GM23338 (cell line): ENCODE results near the gene MSMB. TPM values are rescaled to one million over a fixed set of nuclear protein-coding genes. Genes with fewer than 3 reads are reported as not detected.

Source experiments
- ATAC-seq: fragments of 200-7000 bp; cut with Tn5 transposase; 3 replicates; pipeline ENCODE4 v1.9.1; 2020
- DNase-seq: peaks from one replicate; pipeline ENCODE4 v3.0.0-alpha.2; 2015; ENCODE audit warnings: low spot score
- H2AFZ ChIP-seq: fragments of 200-600 bp; sonication (generic); 2 replicates; pipeline ENCODE4 v1.8.0; 2016; ENCODE audit warnings: antibody characterized with exemption, mild to moderate bottlenecking, moderate library complexity
- H3F3A ChIP-seq: fragments of 200-600 bp; sonication (generic); replicated peaks from 2 replicates; pipeline ENCODE4 v1.8.0; 2017; ENCODE audit warnings: antibody characterized with exemption, mixed run types, low read depth
- H3K27ac ChIP-seq: fragments of 200-600 bp; sonication (generic); 2 replicates; pipeline ENCODE4 v1.6.1; 2016; ENCODE audit warnings: low read depth
- H3K27me3 ChIP-seq: fragments of 200-600 bp; sonication (generic); 2 replicates; pipeline ENCODE4 v1.8.0; 2016; ENCODE audit warnings: mild to moderate bottlenecking, mixed run types, moderate library complexity; ENCODE audit not compliant: insufficient read depth
- H3K36me3 ChIP-seq: fragments of 200-600 bp; sonication (generic); 2 replicates; pipeline ENCODE4 v1.8.0; 2016; ENCODE audit warnings: mild to moderate bottlenecking; ENCODE audit not compliant: insufficient read depth
- H3K4me1 ChIP-seq: fragments of 200-600 bp; sonication (generic); 2 replicates; pipeline ENCODE4 v1.8.0; 2016; ENCODE audit warnings: mild to moderate bottlenecking, moderate library complexity; ENCODE audit not compliant: insufficient read depth
- H3K4me2 ChIP-seq: fragments of 200-600 bp; sonication (generic); 2 replicates; pipeline ENCODE4 v1.7.1; 2017; ENCODE audit warnings: mixed run types
- H3K4me3 ChIP-seq: fragments of 200-600 bp; sonication (generic); 2 replicates; pipeline ENCODE4 v1.6.1; 2016; ENCODE audit warnings: mixed run types
- H3K79me2 ChIP-seq: fragments of 200-600 bp; sonication (generic); replicated peaks from 2 replicates; pipeline ENCODE4 v1.8.0; 2017; ENCODE audit warnings: mild to moderate bottlenecking; ENCODE audit not compliant: insufficient read depth
- H3K9me2 ChIP-seq: fragments of 200-600 bp; sonication (generic); 2 replicates; pipeline ENCODE4 v1.8.0; 2017; ENCODE audit not compliant: insufficient read depth
- H4K20me1 ChIP-seq: fragments of 200-600 bp; sonication (generic); replicated peaks from 2 replicates; pipeline ENCODE4 v1.8.0; 2017; ENCODE audit warnings: mild to moderate bottlenecking; ENCODE audit not compliant: insufficient read depth
- H3K27ac Mint-ChIP-seq: 2 replicates; pipeline ENCODE4 v1.8.0; 2020; ENCODE audit warnings: inconsistent platforms, mild to moderate bottlenecking, moderate library complexity, mixed read lengths
- H3K27me3 Mint-ChIP-seq: 3 replicates; pipeline ENCODE4 v1.8.0; 2022; ENCODE audit warnings: low read depth, mild to moderate bottlenecking, moderate library complexity, mixed read lengths, inconsistent platforms; ENCODE audit not compliant: insufficient read depth, poor library complexity
- H3K36me3 Mint-ChIP-seq: 3 replicates; pipeline ENCODE4 v1.8.0; 2021; ENCODE audit warnings: low read depth, mild to moderate bottlenecking, inconsistent platforms, moderate library complexity, mixed read lengths
- H3K4me1 Mint-ChIP-seq: 3 replicates; pipeline ENCODE4 v1.8.0; 2020; ENCODE audit warnings: mild to moderate bottlenecking, inconsistent platforms, mixed read lengths
- H3K4me3 Mint-ChIP-seq: 3 replicates; pipeline ENCODE4 v1.8.0; 2021; ENCODE audit warnings: moderate library complexity, mild to moderate bottlenecking, inconsistent platforms, mixed read lengths
- H3K9me3 Mint-ChIP-seq: 3 replicates; pipeline ENCODE4 v1.8.0; 2020; ENCODE audit warnings: moderate library complexity, mild to moderate bottlenecking, inconsistent platforms, mixed read lengths
- CREB1 ChIP-seq: fragments of 250-450 bp; sonication (Bioruptor Pico); IDR thresholded peaks from 2 replicates; pipeline ENCODE4 v1.5.0; 2020; ENCODE audit warnings: low read depth, mild to moderate bottlenecking, moderate library complexity
- JUNB ChIP-seq: IDR thresholded peaks from one replicate; pipeline ENCODE4 v1.6.1; 2016; ENCODE audit warnings: antibody characterized with exemption; ENCODE audit not compliant: unreplicated experiment
- STAT1 ChIP-seq: IDR thresholded peaks from one replicate; pipeline ENCODE4 v1.6.1; 2016; ENCODE audit warnings: antibody characterized with exemption; ENCODE audit not compliant: unreplicated experiment
- ZNF114 ChIP-seq: fragments of 250-450 bp; sonication (Bioruptor Pico); IDR thresholded peaks from 2 replicates; pipeline ENCODE4 v1.5.0; 2020; ENCODE audit warnings: mild to moderate bottlenecking, moderate library complexity
- ZNF331 ChIP-seq: fragments of 250-450 bp; sonication (Bioruptor Pico); IDR thresholded peaks from 2 replicates; pipeline ENCODE4 v1.5.0; 2020; ENCODE audit warnings: low read depth, mild to moderate bottlenecking, moderate library complexity
- polyA plus RNA-seq: library from polyadenylated mRNA; unstranded; fragments of >200 nt; fragmentation: Nextera tagmentation; extraction: Ambion mirVana; gene quantifications from 2 replicates; pipeline ENCODE4 v1.2.1, GENCODE V29; 2016
- total RNA-seq: library from RNA; depleted of rRNA; stranded (reverse); fragments of >200 nt; shearing (Covaris generic); gene quantifications from 2 replicates; pipeline ENCODE4 v1.2.3, GENCODE V29; 2014
- TF ChIP-seq, protein P1 (sequence below): IDR thresholded peaks from one replicate; pipeline ENCODE4 v1.6.1; 2018; ENCODE audit warnings: antibody characterized with exemption; ENCODE audit not compliant: unreplicated experiment
- TF ChIP-seq, protein P2 (sequence below), 2 experiments: fragments of 200-600 bp in 1 of 2; sonication (generic) in 1 of 2; conservative IDR thresholded peaks; 2 replicates each; pipeline versions ENCODE4 v1.5.1 to v1.6.1; 2016 to 2017; ENCODE audit warnings: antibody characterized with exemption in 2 of 2, low read depth in 2 of 2, mild to moderate bottlenecking in 2 of 2, moderate library complexity in 1 of 2
- TF ChIP-seq, protein P3 (sequence below): IDR thresholded peaks from 2 replicates; pipeline ENCODE4 v1.6.1; 2016; ENCODE audit warnings: antibody characterized with exemption
- TF ChIP-seq, protein P4 (sequence below): fragments of 250-450 bp; sonication (Bioruptor Pico); IDR thresholded peaks from 2 replicates; pipeline ENCODE4 v1.5.0; 2020; ENCODE audit warnings: mild to moderate bottlenecking, moderate library complexity

MSMB gene
- total and polyA plus RNA-seq, 2 experiments from 2014 or later: not detected

DNA sequence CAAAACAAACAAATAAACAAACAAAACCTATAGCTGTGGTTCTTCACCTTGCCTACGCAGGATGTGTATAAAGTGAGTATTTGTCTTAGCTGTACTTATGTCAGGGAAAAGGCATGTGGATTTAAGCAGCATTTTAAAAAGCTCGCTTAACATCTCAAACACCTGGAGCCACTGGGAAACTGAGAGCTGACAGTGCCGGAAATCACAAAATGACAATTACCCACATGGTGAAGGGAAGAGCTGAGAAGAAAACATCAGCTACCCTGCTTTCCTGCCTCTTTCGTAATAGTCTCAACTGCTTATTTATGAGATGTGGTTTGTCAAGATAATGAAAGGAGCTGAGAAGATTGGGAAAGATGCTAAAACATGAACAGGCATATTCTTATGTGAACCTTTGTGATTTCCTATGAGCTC, 31.1 kb upstream of the MSMB start:
- Mint-ChIP-seq H3K4me1 (peaks cover 3% of the 10 kb centered on the region; the same call in 2 of the 3 replicates), H3K9me3 (0 out of 3 replicates have a peak, but pooled peaks cover 2% of the 10 kb centered on the region), H3K27me3 (no peaks in the 10 kb centered on the region), H3K4me3 (no peak overlapping the region), H3K27ac (no peak overlapping the region), H3K36me3 (no peaks in the 10 kb centered on the region; the same call in 2 of the 3 replicates)
- Histone ChIP-seq H3K4me2 (no peak overlapping the region), H3K4me1 (peaks cover 7% of the 10 kb centered on the region; the same call in 1 of the 2 replicates), H3K27ac (no peak overlapping the region), H2AFZ (peak overlapping the region; percentile 84; the same call in 1 of the 2 replicates), H4K20me1 (no peaks in the 10 kb centered on the region), H3K27me3 (no peaks in the 10 kb centered on the region), H3F3A (no peaks in the 10 kb centered on the region), H3K9me2 (no peaks in the 10 kb centered on the region), H3K79me2 (no peaks in the 10 kb centered on the region), H3K4me3 (no peak overlapping the region), H3K36me3 (no peaks in the 10 kb centered on the region)
- DNase-seq: no peak
- ATAC-seq: no peak
- TF ChIP-seq JUNB: no peak

DNA sequence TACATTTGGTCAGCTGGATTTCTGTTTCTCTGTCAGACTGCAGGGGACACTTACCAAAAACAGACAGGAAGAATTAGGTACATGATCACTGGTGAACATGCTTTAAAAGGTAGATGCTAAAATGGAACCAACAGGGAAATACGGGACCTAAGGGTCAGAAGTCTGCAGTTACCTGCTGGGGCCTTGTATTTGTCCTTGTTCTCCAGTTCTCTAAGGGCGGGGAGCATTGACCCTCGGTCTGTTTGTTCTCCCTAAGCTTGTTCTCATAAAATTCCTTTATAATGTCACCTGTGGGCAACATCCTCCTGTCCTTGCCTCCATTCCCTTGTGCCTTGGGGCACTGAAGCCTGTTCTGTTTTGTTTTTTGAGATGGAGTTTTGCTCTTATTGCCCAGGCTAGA, 29.8 kb upstream of the MSMB start:
- DNase-seq (no peak), ATAC-seq (no peak)
- Histone ChIP-seq H3F3A (no peaks in the 10 kb centered on the region), H3K9me2 (no peaks in the 10 kb centered on the region), H3K27ac (no peak overlapping the region), H3K27me3 (no peaks in the 10 kb centered on the region), H4K20me1 (no peaks in the 10 kb centered on the region), H3K79me2 (no peaks in the 10 kb centered on the region), H3K4me3 (no peak overlapping the region), H2AFZ (peak overlapping the region; percentile 38; the same call in 1 of the 2 replicates), H3K36me3 (no peaks in the 10 kb centered on the region), H3K4me1 (peaks cover 7% of the 10 kb centered on the region; the same call in 1 of the 2 replicates), H3K4me2 (no peak overlapping the region)
- peaks cover 3% of the 10 kb centered on the region; the same call in 2 of the 3 replicates for H3K4me1 Mint-ChIP-seq
- no peaks in the 10 kb centered on the region; the same call in 2 of the 3 replicates for H3K36me3 Mint-ChIP-seq
- 0 out of 3 replicates have a peak, but pooled peaks cover 2% of the 10 kb centered on the region for H3K9me3 Mint-ChIP-seq
- H3K27me3 Mint-ChIP-seq: peaks cover 4% of the 10 kb centered on the region
- no peak overlapping the region for H3K4me3 Mint-ChIP-seq
- no peak overlapping the region for H3K27ac Mint-ChIP-seq
- TF ChIP-seq CREB1 (no peak), ZNF114 (CRISPR knock-in tag) (no peak), ZNF331 (CRISPR knock-in tag) (no peak), STAT1 (no peak)
- TF ChIP-seq, protein P1, sequence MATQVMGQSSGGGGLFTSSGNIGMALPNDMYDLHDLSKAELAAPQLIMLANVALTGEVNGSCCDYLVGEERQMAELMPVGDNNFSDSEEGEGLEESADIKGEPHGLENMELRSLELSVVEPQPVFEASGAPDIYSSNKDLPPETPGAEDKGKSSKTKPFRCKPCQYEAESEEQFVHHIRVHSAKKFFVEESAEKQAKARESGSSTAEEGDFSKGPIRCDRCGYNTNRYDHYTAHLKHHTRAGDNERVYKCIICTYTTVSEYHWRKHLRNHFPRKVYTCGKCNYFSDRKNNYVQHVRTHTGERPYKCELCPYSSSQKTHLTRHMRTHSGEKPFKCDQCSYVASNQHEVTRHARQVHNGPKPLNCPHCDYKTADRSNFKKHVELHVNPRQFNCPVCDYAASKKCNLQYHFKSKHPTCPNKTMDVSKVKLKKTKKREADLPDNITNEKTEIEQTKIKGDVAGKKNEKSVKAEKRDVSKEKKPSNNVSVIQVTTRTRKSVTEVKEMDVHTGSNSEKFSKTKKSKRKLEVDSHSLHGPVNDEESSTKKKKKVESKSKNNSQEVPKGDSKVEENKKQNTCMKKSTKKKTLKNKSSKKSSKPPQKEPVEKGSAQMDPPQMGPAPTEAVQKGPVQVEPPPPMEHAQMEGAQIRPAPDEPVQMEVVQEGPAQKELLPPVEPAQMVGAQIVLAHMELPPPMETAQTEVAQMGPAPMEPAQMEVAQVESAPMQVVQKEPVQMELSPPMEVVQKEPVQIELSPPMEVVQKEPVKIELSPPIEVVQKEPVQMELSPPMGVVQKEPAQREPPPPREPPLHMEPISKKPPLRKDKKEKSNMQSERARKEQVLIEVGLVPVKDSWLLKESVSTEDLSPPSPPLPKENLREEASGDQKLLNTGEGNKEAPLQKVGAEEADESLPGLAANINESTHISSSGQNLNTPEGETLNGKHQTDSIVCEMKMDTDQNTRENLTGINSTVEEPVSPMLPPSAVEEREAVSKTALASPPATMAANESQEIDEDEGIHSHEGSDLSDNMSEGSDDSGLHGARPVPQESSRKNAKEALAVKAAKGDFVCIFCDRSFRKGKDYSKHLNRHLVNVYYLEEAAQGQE: no peak
- TF ChIP-seq, protein P2, sequence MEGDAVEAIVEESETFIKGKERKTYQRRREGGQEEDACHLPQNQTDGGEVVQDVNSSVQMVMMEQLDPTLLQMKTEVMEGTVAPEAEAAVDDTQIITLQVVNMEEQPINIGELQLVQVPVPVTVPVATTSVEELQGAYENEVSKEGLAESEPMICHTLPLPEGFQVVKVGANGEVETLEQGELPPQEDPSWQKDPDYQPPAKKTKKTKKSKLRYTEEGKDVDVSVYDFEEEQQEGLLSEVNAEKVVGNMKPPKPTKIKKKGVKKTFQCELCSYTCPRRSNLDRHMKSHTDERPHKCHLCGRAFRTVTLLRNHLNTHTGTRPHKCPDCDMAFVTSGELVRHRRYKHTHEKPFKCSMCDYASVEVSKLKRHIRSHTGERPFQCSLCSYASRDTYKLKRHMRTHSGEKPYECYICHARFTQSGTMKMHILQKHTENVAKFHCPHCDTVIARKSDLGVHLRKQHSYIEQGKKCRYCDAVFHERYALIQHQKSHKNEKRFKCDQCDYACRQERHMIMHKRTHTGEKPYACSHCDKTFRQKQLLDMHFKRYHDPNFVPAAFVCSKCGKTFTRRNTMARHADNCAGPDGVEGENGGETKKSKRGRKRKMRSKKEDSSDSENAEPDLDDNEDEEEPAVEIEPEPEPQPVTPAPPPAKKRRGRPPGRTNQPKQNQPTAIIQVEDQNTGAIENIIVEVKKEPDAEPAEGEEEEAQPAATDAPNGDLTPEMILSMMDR (conservative IDR thresholded peaks at IDR 0.05; ENCODE audit: low read depth in 2 of 2): no peak
- TF ChIP-seq, protein P3, sequence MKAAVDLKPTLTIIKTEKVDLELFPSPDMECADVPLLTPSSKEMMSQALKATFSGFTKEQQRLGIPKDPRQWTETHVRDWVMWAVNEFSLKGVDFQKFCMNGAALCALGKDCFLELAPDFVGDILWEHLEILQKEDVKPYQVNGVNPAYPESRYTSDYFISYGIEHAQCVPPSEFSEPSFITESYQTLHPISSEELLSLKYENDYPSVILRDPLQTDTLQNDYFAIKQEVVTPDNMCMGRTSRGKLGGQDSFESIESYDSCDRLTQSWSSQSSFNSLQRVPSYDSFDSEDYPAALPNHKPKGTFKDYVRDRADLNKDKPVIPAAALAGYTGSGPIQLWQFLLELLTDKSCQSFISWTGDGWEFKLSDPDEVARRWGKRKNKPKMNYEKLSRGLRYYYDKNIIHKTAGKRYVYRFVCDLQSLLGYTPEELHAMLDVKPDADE: no peak
- TF ChIP-seq, protein P4, sequence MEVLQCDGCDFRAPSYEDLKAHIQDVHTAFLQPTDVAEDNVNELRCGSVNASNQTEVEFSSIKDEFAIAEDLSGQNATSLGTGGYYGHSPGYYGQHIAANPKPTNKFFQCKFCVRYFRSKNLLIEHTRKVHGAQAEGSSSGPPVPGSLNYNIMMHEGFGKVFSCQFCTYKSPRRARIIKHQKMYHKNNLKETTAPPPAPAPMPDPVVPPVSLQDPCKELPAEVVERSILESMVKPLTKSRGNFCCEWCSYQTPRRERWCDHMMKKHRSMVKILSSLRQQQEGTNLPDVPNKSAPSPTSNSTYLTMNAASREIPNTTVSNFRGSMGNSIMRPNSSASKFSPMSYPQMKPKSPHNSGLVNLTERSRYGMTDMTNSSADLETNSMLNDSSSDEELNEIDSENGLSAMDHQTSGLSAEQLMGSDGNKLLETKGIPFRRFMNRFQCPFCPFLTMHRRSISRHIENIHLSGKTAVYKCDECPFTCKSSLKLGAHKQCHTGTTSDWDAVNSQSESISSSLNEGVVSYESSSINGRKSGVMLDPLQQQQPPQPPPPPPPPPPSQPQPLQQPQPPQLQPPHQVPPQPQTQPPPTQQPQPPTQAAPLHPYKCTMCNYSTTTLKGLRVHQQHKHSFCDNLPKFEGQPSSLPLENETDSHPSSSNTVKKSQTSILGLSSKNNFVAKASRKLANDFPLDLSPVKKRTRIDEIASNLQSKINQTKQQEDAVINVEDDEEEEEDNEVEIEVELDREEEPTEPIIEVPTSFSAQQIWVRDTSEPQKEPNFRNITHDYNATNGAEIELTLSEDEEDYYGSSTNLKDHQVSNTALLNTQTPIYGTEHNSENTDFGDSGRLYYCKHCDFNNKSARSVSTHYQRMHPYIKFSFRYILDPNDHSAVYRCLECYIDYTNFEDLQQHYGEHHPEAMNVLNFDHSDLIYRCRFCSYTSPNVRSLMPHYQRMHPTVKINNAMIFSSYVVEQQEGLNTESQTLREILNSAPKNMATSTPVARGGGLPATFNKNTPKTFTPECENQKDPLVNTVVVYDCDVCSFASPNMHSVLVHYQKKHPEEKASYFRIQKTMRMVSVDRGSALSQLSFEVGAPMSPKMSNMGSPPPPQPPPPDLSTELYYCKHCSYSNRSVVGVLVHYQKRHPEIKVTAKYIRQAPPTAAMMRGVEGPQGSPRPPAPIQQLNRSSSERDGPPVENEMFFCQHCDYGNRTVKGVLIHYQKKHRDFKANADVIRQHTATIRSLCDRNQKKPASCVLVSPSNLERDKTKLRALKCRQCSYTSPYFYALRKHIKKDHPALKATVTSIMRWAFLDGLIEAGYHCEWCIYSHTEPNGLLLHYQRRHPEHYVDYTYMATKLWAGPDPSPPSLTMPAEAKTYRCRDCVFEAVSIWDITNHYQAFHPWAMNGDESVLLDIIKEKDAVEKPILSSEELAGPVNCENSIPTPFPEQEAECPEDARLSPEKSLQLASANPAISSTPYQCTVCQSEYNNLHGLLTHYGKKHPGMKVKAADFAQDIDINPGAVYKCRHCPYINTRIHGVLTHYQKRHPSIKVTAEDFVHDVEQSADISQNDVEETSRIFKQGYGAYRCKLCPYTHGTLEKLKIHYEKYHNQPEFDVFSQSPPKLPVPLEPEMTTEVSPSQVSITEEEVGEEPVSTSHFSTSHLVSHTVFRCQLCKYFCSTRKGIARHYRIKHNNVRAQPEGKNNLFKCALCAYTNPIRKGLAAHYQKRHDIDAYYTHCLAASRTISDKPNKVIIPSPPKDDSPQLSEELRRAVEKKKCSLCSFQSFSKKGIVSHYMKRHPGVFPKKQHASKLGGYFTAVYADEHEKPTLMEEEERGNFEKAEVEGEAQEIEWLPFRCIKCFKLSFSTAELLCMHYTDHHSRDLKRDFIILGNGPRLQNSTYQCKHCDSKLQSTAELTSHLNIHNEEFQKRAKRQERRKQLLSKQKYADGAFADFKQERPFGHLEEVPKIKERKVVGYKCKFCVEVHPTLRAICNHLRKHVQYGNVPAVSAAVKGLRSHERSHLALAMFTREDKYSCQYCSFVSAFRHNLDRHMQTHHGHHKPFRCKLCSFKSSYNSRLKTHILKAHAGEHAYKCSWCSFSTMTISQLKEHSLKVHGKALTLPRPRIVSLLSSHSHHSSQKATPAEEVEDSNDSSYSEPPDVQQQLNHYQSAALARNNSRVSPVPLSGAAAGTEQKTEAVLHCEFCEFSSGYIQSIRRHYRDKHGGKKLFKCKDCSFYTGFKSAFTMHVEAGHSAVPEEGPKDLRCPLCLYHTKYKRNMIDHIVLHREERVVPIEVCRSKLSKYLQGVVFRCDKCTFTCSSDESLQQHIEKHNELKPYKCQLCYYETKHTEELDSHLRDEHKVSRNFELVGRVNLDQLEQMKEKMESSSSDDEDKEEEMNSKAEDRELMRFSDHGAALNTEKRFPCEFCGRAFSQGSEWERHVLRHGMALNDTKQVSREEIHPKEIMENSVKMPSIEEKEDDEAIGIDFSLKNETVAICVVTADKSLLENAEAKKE (CRISPR knock-in tag): no peak
